GM19468 (cell line): ENCODE measurements around the gene RAB7A.

ENCODE experiments used
- ATAC-seq: cut with Tn5 transposase; IDR thresholded peaks from one replicate; pipeline ENCODE4 v1.9.1; 2021; ENCODE audit warnings: mild to moderate bottlenecking, moderate library complexity, moderate number of reproducible peaks; ENCODE audit not compliant: unreplicated experiment; ENCODE audit errors: extremely low read depth

RAB7A gene

GRCh38 chr3:128845778-128846485 lies 119.9 kb downstream of the RAB7A start:
- peak; percentile 18 for ATAC-seq

- no peak for ATAC-seq
Observed at GRCh38 chr3:128846486-128846891, 120.5 kb downstream of the RAB7A start.

GRCh38 chr3:128847666-128848370 lies 121.8 kb downstream of the RAB7A start:
- ATAC-seq, result no peak

GRCh38 chr3:128848936-128849335 lies 123.0 kb downstream of the RAB7A start:
- ATAC-seq, result no peak

- ATAC-seq, result no peak
Observed at GRCh38 chr3:128849911-128850455, 124.0 kb downstream of the RAB7A start.

GRCh38 chr3:128850544-128850943 lies 124.6 kb downstream of the RAB7A start:
- no peak for ATAC-seq

GRCh38 chr3:128851601-128852000 lies 125.6 kb downstream of the RAB7A start:
- ATAC-seq, result no peak

- no peak for ATAC-seq
Observed at GRCh38 chr3:128853826-128854225, 127.8 kb downstream of the RAB7A start.

GRCh38 chr3:128854475-128854874 lies 128.5 kb downstream of the RAB7A start:
- ATAC-seq, result no peak

- ATAC-seq, result no peak
Observed at GRCh38 chr3:128855569-128855968, 129.6 kb downstream of the RAB7A start.

- no peak for ATAC-seq
Observed at GRCh38 chr3:128858167-128858566, 132.2 kb downstream of the RAB7A start.

GRCh38 chr3:128859630-128860029 lies 133.6 kb downstream of the RAB7A start:
- ATAC-seq, result no peak

- no peak for ATAC-seq
Observed at GRCh38 chr3:128861491-128861890, 135.5 kb downstream of the RAB7A start.

GRCh38 chr3:128863560-128863959 lies 137.6 kb downstream of the RAB7A start:
- no peak for ATAC-seq
